Activated effector memory CD4-positive, alpha-beta T cell treated with anti-CD3 and anti-CD28 coated beads, Interleukin-2, amount 50 U/mL, for 16 hours (primary cell): ENCODE results near the gene ARNT2.
A peak's percentile ranks its signal among the peaks of the same experiment; 100 is the strongest.

ENCODE experiments used
- DNase-seq: peaks from one replicate; pipeline ENCODE4 v3.0.0-alpha.2; 2020

ARNT2 gene

DNA sequence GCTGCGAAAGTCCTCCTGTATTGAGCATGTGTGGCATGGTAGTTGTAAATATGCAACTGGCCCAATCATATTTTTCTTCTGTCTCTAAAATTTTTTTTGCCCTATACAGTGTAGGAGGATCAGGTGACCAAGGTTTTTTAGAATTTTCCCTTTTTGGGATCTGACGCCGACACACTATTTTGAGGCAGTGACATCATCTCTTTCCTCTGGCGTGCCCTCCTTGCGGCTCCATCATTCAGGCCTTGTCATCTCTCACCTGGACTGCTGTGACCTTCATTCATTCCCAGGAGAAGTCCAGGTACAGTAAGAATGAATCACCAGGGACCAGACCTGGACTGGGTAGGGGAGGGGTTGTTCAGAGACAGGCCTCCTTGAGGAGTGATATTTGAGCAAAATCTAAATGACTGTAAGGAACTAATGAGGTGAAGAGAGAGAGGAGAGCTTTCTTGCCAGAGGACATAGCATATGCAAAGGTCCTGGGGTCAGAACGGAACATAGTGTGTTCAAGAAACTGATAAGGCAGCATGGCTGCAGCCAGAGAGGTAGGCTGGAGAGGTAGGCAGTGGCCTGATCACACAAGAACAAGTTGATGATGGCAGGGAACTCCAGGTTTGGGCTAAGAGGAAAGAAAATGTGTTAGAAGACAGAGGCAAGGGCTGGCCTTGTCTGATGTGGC, 38.7 kb downstream of the ARNT2 start:
- DNase-seq, result no peak

DNA sequence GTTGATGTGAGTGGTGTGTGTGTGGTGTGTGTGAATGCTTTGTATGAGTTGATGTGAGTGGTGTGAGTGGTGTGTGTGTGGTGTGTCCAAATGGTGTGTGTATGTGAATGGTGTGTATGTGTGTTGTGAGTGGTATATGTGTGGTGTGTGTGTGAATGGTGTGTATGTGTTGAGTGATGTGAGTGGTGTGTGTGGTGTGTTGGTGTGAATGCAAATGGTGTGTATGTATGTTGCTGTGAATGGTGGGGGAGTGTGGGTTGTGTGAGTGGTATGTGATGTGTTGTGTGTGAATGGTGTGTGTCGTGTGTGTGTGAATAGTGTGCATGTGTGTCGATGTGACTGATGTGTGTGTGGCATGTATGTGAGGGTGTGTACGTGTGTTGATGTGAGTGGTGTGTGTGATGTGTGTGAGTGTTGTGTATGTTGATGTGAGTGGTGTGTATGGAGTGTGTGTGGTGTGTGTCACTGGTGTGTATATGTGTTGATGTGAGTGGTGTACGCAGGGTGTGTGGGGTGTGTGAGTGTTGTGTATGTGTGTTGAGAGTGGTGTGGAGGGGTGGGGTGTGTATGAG, 40.6 kb downstream of the ARNT2 start:
- DNase-seq, result no peak

DNA sequence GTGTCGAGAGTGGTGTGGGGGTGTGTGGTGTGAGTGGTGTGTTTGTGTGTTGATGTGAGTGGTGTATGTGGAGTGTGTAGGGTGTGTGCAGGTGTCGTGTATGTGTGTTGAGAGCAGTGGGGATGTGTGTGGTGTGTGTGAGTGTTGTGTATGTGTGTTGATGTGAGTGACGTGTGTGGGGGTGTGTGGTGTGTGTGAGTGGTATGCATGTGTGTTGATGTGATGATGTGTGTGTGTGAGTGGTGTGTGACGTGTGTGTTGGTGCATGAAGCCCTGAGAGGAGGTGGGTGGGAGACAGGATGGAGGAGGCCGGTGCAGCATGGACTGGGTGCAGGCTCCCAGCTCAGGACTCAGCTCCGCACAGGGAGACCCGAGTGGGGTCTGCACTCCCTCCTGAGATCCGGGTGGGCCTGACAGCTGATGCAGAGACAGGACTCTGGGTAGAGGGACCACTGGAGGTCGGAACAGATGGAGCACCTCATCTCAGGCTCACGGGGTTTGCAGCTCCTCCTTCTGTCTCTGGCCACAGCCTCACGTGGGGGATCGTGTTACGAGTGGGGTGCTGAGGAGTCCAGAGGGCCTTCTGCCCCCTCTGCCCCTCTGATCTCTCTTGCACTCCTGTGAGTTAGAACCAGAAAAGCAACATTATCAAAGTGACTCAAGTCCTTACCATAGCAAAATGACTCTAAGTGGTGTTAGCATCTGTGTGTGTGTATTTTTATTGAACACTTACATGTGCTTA, 41.3 kb downstream of the ARNT2 start:
- DNase-seq, result no peak

DNA sequence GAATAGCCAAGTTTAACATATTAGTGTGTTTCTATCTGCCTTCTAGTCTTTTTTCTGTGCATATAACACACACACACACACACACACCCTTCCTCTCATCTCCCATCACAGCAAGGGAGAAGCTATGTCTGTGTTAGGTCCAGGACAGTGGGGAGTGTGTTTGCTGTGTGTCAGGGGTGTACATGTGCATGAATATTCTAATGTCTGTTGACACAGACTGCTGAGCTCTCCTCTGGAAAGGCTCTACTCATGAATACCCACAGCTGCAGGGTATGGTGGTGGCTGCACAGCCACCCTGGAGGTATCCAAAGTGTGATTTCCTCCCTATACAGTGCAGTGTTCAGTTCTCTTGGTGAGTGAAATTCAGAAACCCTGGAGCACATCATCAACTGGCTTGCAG, 42.9 kb downstream of the ARNT2 start:
- DNase-seq, result no peak

DNA sequence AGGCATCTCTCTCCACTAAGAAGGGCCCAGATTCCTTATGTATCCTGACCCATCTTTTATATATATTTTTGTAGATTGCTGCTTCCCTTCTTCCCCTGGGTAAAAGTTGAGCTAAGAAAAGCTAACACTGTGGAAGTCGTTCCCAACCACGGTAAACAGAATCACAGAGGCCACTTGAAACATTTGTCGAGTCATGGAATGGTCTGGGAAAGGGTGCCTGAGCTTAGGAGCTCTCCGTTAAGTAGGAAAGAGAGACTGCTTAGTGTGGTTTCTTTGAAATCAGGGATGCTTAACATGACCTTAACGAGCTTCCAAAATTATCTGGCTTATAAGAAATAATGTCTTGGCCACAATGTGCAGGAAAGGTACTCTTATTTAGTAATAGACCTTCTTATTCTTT, 45.6 kb downstream of the ARNT2 start:
- no peak for DNase-seq

DNA sequence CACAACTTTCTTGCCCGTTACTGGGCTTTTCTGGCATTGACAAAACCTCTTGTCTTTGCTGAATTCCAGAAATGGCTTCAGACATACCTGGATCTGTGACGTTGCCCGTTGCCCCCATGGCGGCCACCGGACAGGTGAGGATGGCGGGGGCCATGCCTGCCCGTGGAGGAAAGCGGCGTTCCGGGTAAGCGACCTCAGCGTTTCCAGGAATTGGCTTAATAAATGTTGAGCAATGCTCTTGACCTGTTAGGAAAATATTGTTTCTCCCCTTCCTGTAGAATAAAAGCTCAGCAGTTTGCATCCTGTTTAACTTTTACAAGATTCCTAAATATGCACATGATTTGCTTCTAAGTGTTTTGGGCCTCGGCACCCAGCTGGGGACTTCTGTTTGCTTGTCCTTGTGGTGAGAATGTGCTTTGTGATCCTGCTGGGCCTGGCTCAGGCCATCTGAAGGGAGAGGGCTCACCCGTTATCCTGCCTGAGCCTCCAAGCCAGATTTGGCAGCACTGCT, 46.7 kb downstream of the ARNT2 start:
- DNase-seq, result no peak

DNA sequence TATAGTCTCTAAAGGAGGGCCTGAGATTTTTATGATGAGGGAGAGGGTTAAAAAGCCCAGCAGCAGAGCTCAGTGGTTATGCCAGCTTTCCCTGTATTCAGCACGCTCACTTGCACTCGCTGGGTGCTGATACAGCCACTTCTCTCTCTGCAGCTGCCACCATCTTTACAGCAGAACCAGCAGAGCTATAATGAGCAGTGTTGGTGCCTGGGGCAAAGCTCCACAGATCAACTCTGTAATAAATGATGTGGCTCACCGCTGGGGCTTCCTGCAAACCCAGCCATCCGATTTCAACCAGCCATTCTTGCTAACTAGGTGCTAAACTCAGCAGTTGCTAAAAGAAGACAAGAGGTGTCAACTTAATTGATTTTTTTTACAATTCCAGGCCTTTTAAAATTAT, 48.0 kb downstream of the ARNT2 start:
- DNase-seq, result no peak

DNA sequence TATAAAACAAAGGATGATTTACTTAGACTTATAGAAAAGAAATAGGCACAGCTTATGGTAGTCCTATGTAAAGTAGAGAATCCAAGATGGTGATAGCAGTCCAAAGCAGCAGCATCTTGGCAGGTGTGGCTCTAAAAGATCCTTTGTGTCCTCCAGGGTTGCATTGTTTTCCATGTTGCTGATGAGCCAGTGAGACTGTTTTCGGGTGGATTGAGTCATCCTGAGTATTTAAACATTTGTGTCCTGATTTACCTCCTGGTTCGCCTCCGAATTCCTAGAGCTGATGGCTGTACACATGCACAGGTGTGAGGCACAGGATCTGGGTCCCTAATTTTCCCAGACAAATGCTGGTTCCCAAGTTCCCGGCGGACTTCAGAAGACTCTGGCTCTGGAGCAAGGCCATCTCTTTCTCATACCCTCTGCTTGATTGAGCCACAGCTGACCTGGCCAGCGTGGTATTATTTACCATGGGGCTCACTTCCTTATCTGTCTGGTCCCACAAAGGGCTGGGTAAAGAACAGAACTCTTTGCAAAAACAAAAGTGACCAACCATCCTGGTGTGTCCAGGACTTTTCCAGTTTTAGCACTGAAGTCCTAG, 51.0 kb downstream of the ARNT2 start:
- no peak for DNase-seq

DNA sequence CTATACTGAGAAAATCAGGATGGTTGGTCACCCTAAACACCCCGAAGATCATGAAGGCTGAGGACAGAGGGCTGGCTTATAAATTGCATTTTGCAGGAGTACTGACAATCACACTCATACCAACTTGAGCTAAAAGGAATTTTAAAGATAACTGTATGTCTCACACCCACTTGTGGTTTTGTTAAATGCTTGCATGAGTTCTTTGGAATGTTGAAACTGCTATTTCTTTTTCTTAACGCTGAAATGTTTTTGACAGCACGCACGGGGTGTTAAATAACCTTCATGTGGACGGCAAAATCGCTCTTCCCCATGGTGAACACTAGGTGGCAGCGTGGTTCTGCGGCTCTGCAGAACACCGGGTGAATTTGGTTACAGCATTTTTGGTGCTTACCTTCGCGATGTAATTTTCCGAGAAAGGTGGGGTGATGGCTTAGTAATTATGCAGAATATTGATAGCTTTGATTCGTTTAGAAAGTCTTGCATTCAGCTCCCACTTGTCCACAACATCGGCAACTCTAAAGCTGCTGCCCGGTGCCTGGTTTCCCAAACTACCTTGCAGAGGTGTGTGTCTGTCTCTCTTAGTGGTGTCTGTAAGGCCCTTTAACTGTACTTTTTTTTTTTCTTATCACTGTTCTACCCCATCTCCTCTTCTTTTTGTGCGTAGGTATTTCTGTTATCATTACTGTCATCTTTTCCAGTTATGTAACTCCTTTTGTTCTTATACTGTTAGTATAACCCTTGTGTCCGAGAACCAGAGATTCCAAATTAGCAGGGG, 51.7 kb downstream of the ARNT2 start:
- DNase-seq, result peak; percentile 81

DNA sequence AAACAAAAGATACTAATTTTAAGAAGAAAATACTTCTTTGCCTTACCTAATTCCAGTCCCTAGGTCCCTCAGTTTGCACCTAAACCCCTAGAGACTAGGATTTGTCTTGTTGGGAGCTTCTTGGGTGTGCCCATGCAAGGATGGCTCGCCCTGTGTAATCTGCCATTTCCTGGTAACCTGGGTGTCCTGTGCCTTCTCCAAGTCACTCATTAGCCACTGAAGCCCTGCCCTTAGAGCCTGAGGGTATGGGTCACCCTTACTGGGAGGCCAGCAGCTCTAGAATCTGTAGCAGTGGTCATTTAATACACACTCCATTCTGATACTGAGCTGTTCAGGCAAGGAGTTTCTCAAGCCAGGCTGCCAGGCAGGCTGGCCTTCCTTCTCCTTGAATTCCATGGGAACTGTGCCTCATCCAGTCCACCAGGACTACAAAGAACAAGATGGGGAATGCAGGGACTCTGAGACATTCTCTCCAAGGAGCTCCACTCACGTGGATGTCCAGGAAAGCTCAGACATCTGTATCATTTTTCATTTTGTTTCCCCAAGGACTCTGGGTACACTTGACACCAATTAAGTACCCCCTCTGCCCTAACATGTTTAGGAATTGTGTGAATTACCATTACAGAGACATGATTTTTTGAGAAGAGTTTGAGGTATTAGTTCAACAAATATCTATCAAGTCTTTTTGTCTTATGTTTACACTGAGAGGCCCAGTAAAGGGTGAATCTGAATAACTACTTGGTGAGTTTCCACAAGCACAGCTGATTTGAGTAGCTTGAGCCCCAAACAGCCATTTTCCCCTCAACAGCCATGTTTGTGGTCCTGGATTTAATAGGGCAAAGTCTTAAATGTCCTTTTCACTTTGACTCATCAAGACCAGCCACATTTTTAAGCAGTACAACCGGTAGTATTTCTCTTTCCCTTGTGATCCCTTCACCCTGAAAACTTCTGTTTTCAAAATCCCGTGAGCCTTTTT, 52.6 kb downstream of the ARNT2 start:
- DNase-seq, result no peak

DNA sequence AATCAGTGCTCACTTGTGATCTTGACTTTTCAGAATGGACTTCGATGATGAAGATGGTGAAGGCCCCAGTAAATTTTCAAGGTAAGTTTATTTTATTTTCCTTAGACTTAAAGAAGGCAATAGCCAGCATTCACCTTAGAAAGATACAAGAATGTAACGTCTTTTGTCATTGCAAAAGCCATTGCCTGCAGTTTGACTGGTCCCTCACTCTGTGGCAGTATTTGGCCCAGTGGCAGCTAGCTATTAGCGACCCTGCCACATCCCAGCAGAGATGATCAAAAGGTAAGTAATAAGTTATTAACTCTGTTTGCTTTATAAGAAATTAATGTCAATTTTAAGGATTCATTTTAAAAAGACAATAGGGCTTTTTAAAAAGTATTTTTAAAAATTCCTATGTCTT, 53.7 kb downstream of the ARNT2 start:
- no peak for DNase-seq

DNA sequence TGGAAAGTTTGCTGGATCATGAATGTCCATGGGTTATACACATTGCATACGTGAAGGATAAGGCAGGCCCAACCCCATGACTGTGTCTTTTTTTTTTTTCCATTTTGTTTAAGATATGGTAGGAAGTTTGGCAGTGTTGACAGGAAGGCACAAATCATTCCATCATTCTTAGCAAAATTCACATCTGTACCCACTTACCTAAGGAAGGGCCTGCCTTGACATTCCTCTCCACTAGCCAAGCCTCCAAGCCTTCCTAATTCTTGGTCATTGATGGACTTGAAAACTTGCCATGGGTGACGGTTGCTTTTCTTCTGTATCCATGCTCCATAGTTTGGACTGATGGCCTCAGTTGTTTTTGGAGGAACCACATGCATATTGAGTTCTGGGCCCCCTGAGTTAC, 54.4 kb downstream of the ARNT2 start:
- no peak for DNase-seq

DNA sequence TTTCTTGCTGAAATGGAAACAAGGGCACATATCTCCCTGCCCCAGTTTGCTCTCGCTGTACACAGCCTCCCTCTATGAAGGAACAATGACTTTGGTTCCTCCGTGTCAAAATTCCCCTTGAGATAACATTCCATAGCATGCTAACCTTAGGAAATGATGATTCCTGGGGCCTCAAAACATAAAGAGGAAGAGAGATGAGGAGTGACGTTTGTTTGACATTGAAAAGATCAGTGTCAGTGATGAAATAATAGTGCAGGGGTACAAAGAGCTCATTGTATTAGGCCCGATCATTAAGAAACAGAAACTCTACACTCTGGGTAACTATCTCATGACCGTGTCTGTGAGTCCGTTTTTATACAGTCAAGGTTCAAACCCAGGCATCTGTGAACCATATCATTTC, 55.2 kb downstream of the ARNT2 start:
- DNase-seq, result no peak

DNA sequence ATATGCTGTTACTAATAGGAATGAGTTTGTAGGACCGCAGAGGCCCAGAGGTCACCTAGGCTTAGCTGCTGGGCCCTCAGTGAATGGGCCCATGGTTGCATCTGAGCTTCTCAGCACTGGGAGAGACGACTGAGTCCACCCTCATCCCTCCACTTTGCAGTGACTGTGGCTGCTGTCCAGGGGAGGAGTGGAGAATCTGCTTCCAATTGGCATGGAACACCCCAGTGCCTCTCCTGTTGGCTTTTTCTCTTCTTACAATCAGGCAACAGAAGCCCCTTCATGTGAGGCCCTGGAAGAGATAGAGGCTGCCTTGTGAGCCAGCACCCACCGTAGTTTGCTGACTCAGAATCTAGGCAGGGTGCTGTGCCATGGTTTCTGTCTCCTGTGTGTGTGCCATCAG, 55.6 kb downstream of the ARNT2 start:
- DNase-seq, result no peak

DNA sequence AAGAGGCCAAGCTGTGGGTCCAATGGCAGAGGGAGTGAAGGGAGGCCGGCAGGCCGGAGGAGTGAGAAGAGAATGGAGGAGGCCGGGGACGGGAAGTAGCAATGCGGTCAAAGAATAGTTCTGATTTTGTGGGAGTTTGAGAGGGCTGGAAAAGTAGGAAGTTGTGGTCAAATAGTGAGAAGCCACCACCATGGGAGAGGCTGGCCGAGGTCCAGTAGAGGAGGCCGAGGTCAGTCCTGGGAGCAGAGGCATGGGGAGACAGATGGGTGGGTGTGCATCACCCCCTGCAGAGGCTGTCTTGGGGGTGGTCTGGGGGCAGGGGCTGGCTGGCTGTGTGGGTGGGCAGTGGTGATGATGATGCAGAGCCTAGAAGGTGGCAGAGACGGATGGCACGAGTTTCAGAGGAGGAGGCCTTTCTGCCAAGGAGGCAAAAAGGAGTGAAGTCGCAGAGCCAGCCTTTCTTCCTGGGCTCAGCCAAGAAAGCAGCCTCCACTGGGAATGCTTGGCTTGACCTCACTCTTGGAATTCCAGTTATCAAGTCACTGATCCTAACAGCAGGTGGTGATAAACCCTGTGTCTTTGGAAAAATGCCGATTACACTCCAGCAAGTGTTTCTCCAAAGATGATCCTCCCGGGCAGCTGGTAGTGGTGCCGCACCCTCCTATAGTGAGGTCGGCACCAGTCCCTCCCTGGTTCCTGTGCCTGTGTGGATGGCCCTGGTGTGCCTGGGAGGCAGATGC, 57.3 kb downstream of the ARNT2 start:
- DNase-seq, result no peak

DNA sequence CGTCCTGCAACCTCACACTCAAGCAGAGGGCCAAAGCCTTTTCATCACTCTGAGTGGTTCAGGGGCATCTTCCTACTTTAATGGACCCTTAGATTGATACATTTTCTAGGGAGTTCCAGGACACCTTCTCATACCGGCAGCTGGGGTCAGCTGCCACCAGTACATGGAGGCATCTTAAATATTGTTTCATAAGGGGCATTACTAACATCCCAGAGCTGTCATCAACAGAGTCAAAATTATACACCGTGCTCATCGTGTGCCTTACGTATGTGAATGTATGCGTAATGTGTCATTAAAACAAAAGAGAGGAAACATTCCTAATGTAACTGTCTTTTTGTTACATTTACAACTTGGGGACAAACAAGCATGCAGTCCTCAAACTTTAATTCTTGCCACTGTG, 57.9 kb downstream of the ARNT2 start:
- no peak for DNase-seq

DNA sequence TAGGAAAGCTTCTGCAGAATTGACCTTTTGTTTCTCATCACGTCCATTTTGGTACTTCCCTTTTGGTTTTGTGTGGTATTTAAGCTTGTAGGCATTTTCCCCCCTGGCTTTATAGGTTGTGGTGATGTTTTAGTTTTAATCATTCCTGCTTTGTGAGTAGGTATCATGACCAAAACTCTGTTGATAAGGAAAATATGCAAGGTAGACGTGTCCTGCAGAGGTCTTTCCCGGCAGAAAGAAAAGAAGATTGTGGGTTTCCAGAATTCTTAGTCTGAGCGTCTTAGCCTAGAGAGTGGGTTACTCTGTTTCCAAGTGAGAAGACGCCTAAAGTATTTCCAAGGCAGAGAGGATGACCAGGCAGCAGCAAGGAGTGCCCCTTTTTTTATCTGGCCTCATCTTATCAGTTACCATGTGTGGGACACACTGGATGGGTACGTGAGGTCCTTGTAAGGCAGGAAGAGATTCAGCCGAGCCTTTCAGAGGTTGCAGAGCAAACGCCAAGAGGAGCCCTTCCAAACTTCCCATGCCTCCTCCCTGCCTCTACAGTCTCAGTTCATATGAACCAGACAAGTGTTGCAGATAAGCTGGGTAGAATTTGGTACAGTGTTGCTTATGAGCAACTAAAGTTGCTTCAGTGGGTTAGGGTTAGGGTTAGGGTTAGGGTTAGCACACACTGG, 58.8 kb downstream of the ARNT2 start:
- no peak for DNase-seq

DNA sequence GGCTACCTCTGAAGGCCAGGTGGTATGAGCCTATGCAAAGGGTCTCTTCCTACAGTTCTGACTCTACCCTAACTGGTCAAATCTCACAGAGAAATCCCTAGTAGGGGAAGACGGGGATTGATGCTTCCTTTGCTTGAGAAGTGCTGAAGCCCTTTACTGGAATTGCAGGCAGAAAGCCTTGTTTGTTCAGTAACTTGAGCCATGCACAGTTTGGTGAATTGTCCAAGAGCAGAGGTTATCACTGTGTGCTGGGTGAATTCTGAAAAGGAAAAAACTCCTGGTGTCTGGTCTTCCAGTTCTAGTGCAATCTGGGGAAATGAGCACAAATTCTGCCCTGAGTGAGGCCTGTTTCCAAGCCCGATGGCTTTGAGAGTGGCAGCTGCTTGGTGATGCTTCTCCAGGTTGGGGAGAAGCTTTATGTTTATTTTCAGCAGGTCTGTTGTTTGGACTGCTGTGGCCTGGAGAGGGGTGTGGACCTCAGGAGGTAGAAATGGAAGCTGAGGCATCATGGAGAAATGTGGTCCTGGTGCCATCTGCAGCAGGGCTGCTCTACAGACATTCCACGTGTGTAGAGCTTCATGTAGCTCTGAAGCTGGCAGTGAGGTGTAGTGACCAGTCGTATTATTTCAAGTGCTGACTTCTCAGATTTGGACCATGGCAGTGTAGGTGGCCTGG, 60.9 kb downstream of the ARNT2 start:
- no peak for DNase-seq

DNA sequence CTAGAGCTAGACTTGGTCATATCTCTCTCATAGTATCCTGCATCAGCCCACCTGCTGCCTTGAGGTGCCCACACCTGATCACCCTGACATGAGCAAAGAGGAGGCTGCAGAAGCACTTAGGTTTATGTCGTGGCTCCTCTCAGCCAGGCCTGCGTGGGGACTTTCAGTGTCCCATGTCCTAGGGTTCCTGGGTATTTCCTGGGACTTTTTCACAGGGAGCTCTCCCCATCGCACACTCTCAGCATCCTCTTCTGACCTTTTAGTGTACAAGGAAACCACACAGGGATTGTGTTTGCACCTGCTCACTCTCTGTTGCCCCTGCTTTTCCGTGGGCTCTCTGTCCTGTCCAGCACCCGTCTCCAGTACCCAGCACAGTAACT, 61.4 kb downstream of the ARNT2 start:
- no peak for DNase-seq

DNA sequence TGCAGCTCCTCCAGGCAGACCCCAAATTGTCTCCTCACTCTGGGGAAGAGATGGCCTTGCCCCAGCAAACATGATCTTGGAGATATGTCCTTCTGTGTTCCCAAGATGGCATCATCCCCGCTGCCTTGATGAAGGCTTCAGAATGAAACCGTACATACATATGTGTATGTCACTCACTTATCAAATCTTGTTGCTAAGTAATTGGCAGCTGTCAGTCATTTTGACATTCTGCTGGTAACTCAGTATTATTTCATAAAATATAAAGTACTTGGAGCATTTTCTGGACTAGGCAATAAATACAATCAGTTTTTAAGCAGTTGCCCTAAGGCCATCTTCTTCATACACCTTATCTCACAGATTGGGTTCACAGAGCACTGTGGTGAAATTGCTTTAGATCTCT, 62.4 kb downstream of the ARNT2 start:
- no peak for DNase-seq
